Globus pallidus (tissue), 1 donor: Measurements from ENCODE around the gene CCN6.
A peak's percentile ranks its signal among the peaks of the same experiment; 100 is the strongest.
"Not testable (repeated sequence)": the region's sequence is repeated elsewhere in the genome, so short reads cannot be mapped to it uniquely, and the experiment has no call there.

Source experiments
- DNase-seq: peaks from one replicate; pipeline ENCODE4 v3.0.0-alpha.2; 2015; ENCODE audit warnings: low spot score

CCN6 gene

GRCh38 chr6:112030206-112030960, 23.5 kb upstream of the CCN6 start:
- no peak for DNase-seq

- no peak for DNase-seq
These were observed 22.8 kb upstream of the CCN6 start for GRCh38 chr6:112030961-112031660.

- DNase-seq: no peak
These were observed 21.9 kb upstream of the CCN6 start for GRCh38 chr6:112031960-112032359.

- DNase-seq: no peak
These were observed 21.2 kb upstream of the CCN6 start for GRCh38 chr6:112032728-112033127.

- no peak for DNase-seq
These were observed 19.9 kb upstream of the CCN6 start for GRCh38 chr6:112033791-112034615.

- DNase-seq: no peak
These were observed 19.3 kb upstream of the CCN6 start for GRCh38 chr6:112034616-112034995.

- DNase-seq: no peak
These were observed 17.7 kb upstream of the CCN6 start for GRCh38 chr6:112036088-112036637.

- DNase-seq: peak; percentile 72
These were observed 16.1 kb upstream of the CCN6 start for GRCh38 chr6:112037783-112038216.

GRCh38 chr6:112038268-112038667, 15.6 kb upstream of the CCN6 start:
- no peak for DNase-seq

GRCh38 chr6:112038756-112039430, 15.0 kb upstream of the CCN6 start:
- DNase-seq: no peak

- no peak for DNase-seq
These were observed 14.5 kb upstream of the CCN6 start for GRCh38 chr6:112039431-112039770.

GRCh38 chr6:112040956-112041355, 12.9 kb upstream of the CCN6 start:
- no peak for DNase-seq

- no peak for DNase-seq
These were observed 12.4 kb upstream of the CCN6 start for GRCh38 chr6:112041535-112041934.

- DNase-seq: peak; percentile 84
These were observed 10.6 kb upstream of the CCN6 start for GRCh38 chr6:112043032-112044007.

- DNase-seq: no peak
These were observed 9.7 kb upstream of the CCN6 start for GRCh38 chr6:112044196-112044595.

GRCh38 chr6:112044856-112045255, 9.0 kb upstream of the CCN6 start:
- DNase-seq: no peak

- DNase-seq: not testable (repeated sequence)
These were observed 6.4 kb upstream of the CCN6 start for GRCh38 chr6:112047523-112047922.

- DNase-seq: no peak
These were observed 4.7 kb upstream of the CCN6 start for GRCh38 chr6:112049026-112049799.

GRCh38 chr6:112049996-112050395, 3.9 kb upstream of the CCN6 start:
- DNase-seq: no peak

GRCh38 chr6:112050429-112050828, 3.5 kb upstream of the CCN6 start:
- DNase-seq: no peak
